ENCODE results near the gene PTAFR.
"Not testable (repeated sequence)": the region's sequence is repeated elsewhere in the genome, so short reads cannot be mapped to it uniquely, and the experiment has no call there.

Gene PTAFR

GRCh38 chr1:28144203-28145135 lies 32.0 kb downstream of the PTAFR start:
- peak; percentile 90 for DNase-seq (ENCODE audit: low read depth)

- no peak for DNase-seq (ENCODE audit: low read depth)
Measured at GRCh38 chr1:28143496-28144202, 32.8 kb downstream of the PTAFR start.

GRCh38 chr1:28141685-28142084 lies 34.8 kb downstream of the PTAFR start:
- DNase-seq (ENCODE audit: low read depth), result no peak

- DNase-seq (ENCODE audit: low read depth), result not testable (repeated sequence)
Measured at GRCh38 chr1:28139866-28140265, 36.6 kb downstream of the PTAFR start.

- DNase-seq (ENCODE audit: low read depth), result peak; percentile 83
Measured at GRCh38 chr1:28139025-28139712, 37.3 kb downstream of the PTAFR start.

- DNase-seq (ENCODE audit: low read depth), result peak; percentile 36
Measured at GRCh38 chr1:28136922-28137613, 39.4 kb downstream of the PTAFR start.

GRCh38 chr1:28136169-28136921 lies 40.1 kb downstream of the PTAFR start:
- no peak for DNase-seq (ENCODE audit: low read depth)

GRCh38 chr1:28135371-28136168 lies 40.9 kb downstream of the PTAFR start:
- peak; percentile 37 for DNase-seq (ENCODE audit: low read depth)

- DNase-seq (ENCODE audit: low read depth), result no peak
Measured at GRCh38 chr1:28134651-28135207, 41.8 kb downstream of the PTAFR start.

- no peak for DNase-seq (ENCODE audit: low read depth)
Measured at GRCh38 chr1:28132171-28133167, 44.0 kb downstream of the PTAFR start.

- DNase-seq (ENCODE audit: low read depth), result no peak
Measured at GRCh38 chr1:28130901-28131300, 45.6 kb downstream of the PTAFR start.

GRCh38 chr1:28129150-28129549 lies 47.3 kb downstream of the PTAFR start:
- peak; percentile 84 for DNase-seq (ENCODE audit: low read depth)

GRCh38 chr1:28127617-28128257 lies 48.8 kb downstream of the PTAFR start:
- no peak for DNase-seq (ENCODE audit: low read depth)

GRCh38 chr1:28126783-28127490 lies 49.6 kb downstream of the PTAFR start:
- no peak for DNase-seq (ENCODE audit: low read depth)

GRCh38 chr1:28126212-28126611 lies 50.3 kb downstream of the PTAFR start:
- DNase-seq (ENCODE audit: low read depth), result no peak

GRCh38 chr1:28123461-28123961 lies 53.0 kb downstream of the PTAFR start:
- DNase-seq (ENCODE audit: low read depth), result peak; percentile 92

- peak; percentile 61 for DNase-seq (ENCODE audit: low read depth)
Measured at GRCh38 chr1:28122183-28122582, 54.3 kb downstream of the PTAFR start.
